H1 (cell line): ENCODE data around the gene FSTL4. TPM values are rescaled to one million over a fixed set of nuclear protein-coding genes. Genes with fewer than 3 reads are reported as not detected.

Experiments
- CTCF ChIA-PET: fragments of 300-600 bp; sonication (Branson Sonifier 250); formaldehyde crosslinking; loops from one replicate; lab custom pipeline; 2021; ENCODE audit not compliant: partially characterized antibody; lab: Charles Lee
- POLR2A ChIA-PET: fragments of 300-600 bp; sonication (Branson Sonifier 250); formaldehyde crosslinking; loops from one replicate; lab custom pipeline; 2021; ENCODE audit warnings: inconsistent platforms; ENCODE audit not compliant: partially characterized antibody; lab: Charles Lee
- DNase-seq, 2 experiments: peaks; one replicate each; pipeline versions ENCODE4 v3.0.0 to v3.0.0-alpha.2; 2010 to 2022; ENCODE audit warnings: low spot score in 2 of 2, low read depth in 1 of 2, mixed read lengths in 1 of 2
- FAIRE-seq: peaks from 2 replicates; lab custom pipeline; 2011; peaks lifted over from hg19 to GRCh38; lab: Jason Lieb, UNC
- H2AFZ ChIP-seq: 2 replicates; pipeline ENCODE4 v1.8.1; 2012; ENCODE audit warnings: low read length, inconsistent platforms
- H2AK5ac ChIP-seq: 2 replicates; pipeline ENCODE4 v1.6.1; 2013; ENCODE audit warnings: low read depth, low read length
- H2BK120ac ChIP-seq: replicated peaks from 2 replicates; pipeline ENCODE3; 2013; ENCODE audit warnings: low read depth, low read length, inconsistent platforms
- H2BK12ac ChIP-seq: 2 replicates; pipeline ENCODE4 v1.6.1; 2013; ENCODE audit warnings: low read depth, low read length
- H2BK15ac ChIP-seq: 2 replicates; pipeline ENCODE4 v1.6.1; 2013; ENCODE audit warnings: low read length
- H2BK20ac ChIP-seq: 2 replicates; pipeline ENCODE4 v1.6.1; 2013; ENCODE audit warnings: low read length
- H2BK5ac ChIP-seq: 2 replicates; pipeline ENCODE4 v1.6.1; 2013; ENCODE audit warnings: low read depth, low read length
- H3K14ac ChIP-seq: 2 replicates; pipeline ENCODE4 v1.6.1; 2013; ENCODE audit warnings: inconsistent platforms; ENCODE audit not compliant: insufficient read length
- H3K18ac ChIP-seq: 2 replicates; pipeline ENCODE4 v1.6.1; 2013; ENCODE audit warnings: low read length; ENCODE audit errors: extremely low read depth
- H3K23ac ChIP-seq: 2 replicates; pipeline ENCODE4 v1.6.1; 2013; ENCODE audit warnings: inconsistent platforms; ENCODE audit not compliant: insufficient read length
- H3K23me2 ChIP-seq: 2 replicates; pipeline ENCODE4 v1.6.1; 2013; ENCODE audit warnings: low read depth, low read length
- H3K27ac ChIP-seq: 2 replicates; pipeline ENCODE4 v1.6.1; 2011; ENCODE audit warnings: low read depth, low read length, inconsistent platforms
- H3K27me3 ChIP-seq, 4 experiments: replicated peaks in 1 of 4; 1 replicate in 1 of 4; 2 replicates in 3 of 4; pipeline versions ENCODE4 v1.6.1 to v1.8.1; 2011 to 2013; ENCODE audit warnings: low read length in 3 of 4, mild to moderate bottlenecking in 3 of 4, inconsistent platforms in 2 of 4, mixed read lengths in 2 of 4, moderate library complexity in 1 of 4; ENCODE audit not compliant: control insufficient read depth in 3 of 4, insufficient read depth in 3 of 4; ENCODE audit errors: extremely low read depth in 1 of 4
- H3K36me3 ChIP-seq, 4 experiments: 2 replicates each; pipeline versions ENCODE4 v1.6.1 to v1.8.1; 2011 to 2013; ENCODE audit warnings: mild to moderate bottlenecking in 4 of 4, low read length in 3 of 4, moderate library complexity in 2 of 4, control low read depth in 1 of 4, inconsistent platforms in 1 of 4; ENCODE audit not compliant: insufficient read depth in 4 of 4, control insufficient read depth in 2 of 4
- H3K4ac ChIP-seq: replicated peaks from 2 replicates; pipeline ENCODE3; 2013; ENCODE audit warnings: low read length, low read depth, mixed read lengths, inconsistent platforms; ENCODE audit not compliant: insufficient read length
- H3K4me1 ChIP-seq, 4 experiments: replicated peaks in 1 of 4; 1 replicate in 1 of 4; 2 replicates in 3 of 4; pipeline versions ENCODE4 v1.6.1 to v1.8.1; 2011 to 2013; ENCODE audit warnings: low read length in 3 of 4, inconsistent platforms in 2 of 4, mixed read lengths in 1 of 4; ENCODE audit not compliant: insufficient read depth in 4 of 4, control insufficient read depth in 3 of 4
- H3K4me2 ChIP-seq, 2 experiments: 2 replicates each; pipeline versions ENCODE4 v1.6.1 to v1.8.1; 2011 to 2013; ENCODE audit warnings: low read depth in 2 of 2, low read length in 2 of 2, control low read depth in 1 of 2, inconsistent platforms in 1 of 2, mild to moderate bottlenecking in 1 of 2; ENCODE audit not compliant: insufficient read depth in 1 of 2
- H3K4me3 ChIP-seq, 4 experiments: fragments of 200-600, 300-600 bp in 1 of 4; sonication (generic), shearing (Covaris generic), sonication (Bioruptor Twin) in 1 of 4; 2 replicates each; pipeline versions ENCODE4 v1.5.1 to v1.8.1; 2011 to 2016; ENCODE audit warnings: low read length in 4 of 4, low read depth in 3 of 4, control low read depth in 2 of 4, inconsistent platforms in 2 of 4, mild to moderate bottlenecking in 2 of 4, mixed read lengths in 1 of 4, moderate library complexity in 1 of 4; ENCODE audit not compliant: insufficient read depth in 2 of 4; ENCODE audit errors: extremely low read depth in 1 of 4
- H3K56ac ChIP-seq: replicated peaks from 2 replicates; pipeline ENCODE3; 2013; ENCODE audit warnings: low read depth, mild to moderate bottlenecking, mixed read lengths, low read length, inconsistent platforms; ENCODE audit not compliant: insufficient read length
- H3K79me1 ChIP-seq: 2 replicates; pipeline ENCODE4 v1.6.1; 2013; ENCODE audit warnings: low read depth, low read length, control low read depth
- H3K79me2 ChIP-seq, 2 experiments: 2 replicates each; pipeline versions ENCODE4 v1.6.1 to v1.8.1; 2012 to 2013; ENCODE audit warnings: low read length in 2 of 2, mild to moderate bottlenecking in 2 of 2, inconsistent platforms in 1 of 2; ENCODE audit not compliant: insufficient read depth in 2 of 2, control insufficient read depth in 1 of 2
- H3K9ac ChIP-seq, 4 experiments: replicated peaks in 1 of 4; 1 replicate in 1 of 4; 2 replicates in 3 of 4; pipeline versions ENCODE4 v1.6.1 to v1.8.1; 2011 to 2013; ENCODE audit warnings: low read depth in 3 of 4, low read length in 3 of 4, control low read depth in 2 of 4, mild to moderate bottlenecking in 2 of 4, moderate library complexity in 2 of 4, inconsistent platforms in 1 of 4; ENCODE audit errors: extremely low read depth in 1 of 4
- H3K9me3 ChIP-seq, 2 experiments: 2 replicates each; pipeline versions ENCODE4 v1.6.1 to v1.8.1; 2012 to 2013; ENCODE audit warnings: mild to moderate bottlenecking in 2 of 2, moderate library complexity in 2 of 2, control low read depth in 1 of 2, inconsistent platforms in 1 of 2, low read depth in 1 of 2, low read length in 1 of 2, mixed read lengths in 1 of 2; ENCODE audit not compliant: insufficient read depth in 2 of 2
- H4K20me1 ChIP-seq, 2 experiments: replicated peaks in 1 of 2; 2 replicates each; pipeline versions ENCODE3 to v1.8.1; 2011 to 2013; ENCODE audit warnings: inconsistent platforms in 2 of 2, low read length in 2 of 2, mild to moderate bottlenecking in 1 of 2; ENCODE audit not compliant: insufficient read depth in 2 of 2, control insufficient read depth in 1 of 2
- H4K5ac ChIP-seq: 2 replicates; pipeline ENCODE4 v1.6.1; 2013; ENCODE audit warnings: low read length, low read depth, mixed read lengths, inconsistent platforms; ENCODE audit not compliant: insufficient read length
- H4K8ac ChIP-seq: 2 replicates; pipeline ENCODE4 v1.8.0; 2013; ENCODE audit warnings: mild to moderate bottlenecking, moderate library complexity, low read length, inconsistent platforms; ENCODE audit not compliant: insufficient read depth; ENCODE audit errors: extremely low read depth
- H4K91ac ChIP-seq: replicated peaks from 2 replicates; pipeline ENCODE3; 2013; ENCODE audit warnings: low read length, mixed read lengths, inconsistent platforms; ENCODE audit not compliant: insufficient read length
- ASH2L ChIP-seq: fragments of 200-600, 300-600 bp; sonication (generic); IDR thresholded peaks from one replicate; pipeline ENCODE4 v1.7.1; 2017; ENCODE audit warnings: low read length
- CHD2 ChIP-seq: IDR thresholded peaks from 2 replicates; pipeline ENCODE4 v1.6.1; 2012; ENCODE audit warnings: low read length, improper control_type of control experiment
- CTBP2 ChIP-seq: IDR thresholded peaks from 2 replicates; pipeline ENCODE4 v1.7.0; 2011; ENCODE audit warnings: borderline replicate concordance, mild to moderate bottlenecking, moderate library complexity, mixed read lengths, low read length; ENCODE audit not compliant: insufficient read depth, insufficient read length
- FOSL1 ChIP-seq: IDR thresholded peaks from 2 replicates; pipeline ENCODE4 v1.6.1; 2011; ENCODE audit warnings: mild to moderate bottlenecking, low read depth, low read length, moderate library complexity; ENCODE audit not compliant: insufficient read depth
- GTF2F1 ChIP-seq: IDR thresholded peaks from 2 replicates; pipeline ENCODE4 v1.6.1; 2012; ENCODE audit warnings: low read depth, low read length, improper control_type of control experiment, borderline replicate concordance
- PHF8 ChIP-seq: fragments of 200-600 bp; sonication (generic); conservative IDR thresholded peaks from 2 replicates; pipeline ENCODE4 v1.7.1; 2012; ENCODE audit warnings: low read depth, mild to moderate bottlenecking, inconsistent platforms, low read length, moderate library complexity
- RBBP5 ChIP-seq: IDR thresholded peaks from 2 replicates; pipeline ENCODE4 v1.7.1; 2012; ENCODE audit warnings: low read depth, mild to moderate bottlenecking, inconsistent platforms, low read length, moderate library complexity, borderline replicate concordance
- RFX5 ChIP-seq: IDR thresholded peaks from 2 replicates; pipeline ENCODE4 v1.6.1; 2011; ENCODE audit warnings: low read depth, low read length, improper control_type of control experiment, borderline replicate concordance
- SP4 ChIP-seq: IDR thresholded peaks from 2 replicates; pipeline ENCODE4 v1.6.1; 2012; ENCODE audit warnings: low read length, inconsistent platforms
- TCF12 ChIP-seq: IDR thresholded peaks from 2 replicates; pipeline ENCODE4 v1.6.1; 2011; ENCODE audit warnings: low read depth, mild to moderate bottlenecking, low read length
- TEAD4 ChIP-seq: IDR thresholded peaks from 2 replicates; pipeline ENCODE4 v1.6.1; 2012; ENCODE audit warnings: low read depth, low read length, inconsistent platforms, mixed read lengths
- WGBS, 2 experiments: shearing (Covaris generic) in 1 of 2; methylation state at CpG; one replicate each; pipeline versions ENCODE4 v1.1.6 to v1.1.7; 2013 to 2015; ENCODE audit warnings: low lambda C conversion rate in 2 of 2, mixed read lengths in 2 of 2, inconsistent platforms in 1 of 2, low coverage in 1 of 2, missing lambda C conversion rate in 1 of 2; ENCODE audit not compliant: insufficient replicate concordance in 2 of 2, insufficient coverage in 1 of 2, insufficient read length in 1 of 2; ENCODE audit errors: extremely low coverage in 1 of 2, missing lambda C conversion rate in 1 of 2; 5-methylcytosine and 5-hydroxymethylcytosine counted together
- polyA plus RNA-seq, 7 experiments: library from polyadenylated mRNA; depleted of rRNA in 3 of 7; stranded (reverse) in 5 of 7; unstranded in 2 of 7; fragments of >200 nt in 5 of 7; fragments of 200-250 nt in 2 of 7; gene quantifications; 1 replicate in 5 of 7; 2 replicates in 1 of 7; 4 replicates in 1 of 7; pipeline versions ENCODE4 v1.2.1 to v1.2.3, GENCODE V29; 2011 to 2013; ENCODE audit warnings: missing spikeins in 2 of 7, mixed read lengths in 2 of 7
- total RNA-seq: library from RNA; stranded (reverse); fragmentation: NEBNext Ultra II Directional; extraction: Animal tissue kit (Norgen Biotek cat#: 25700); gene quantifications from 2 replicates; pipeline ENCODE4 v1.2.1, GENCODE V29; 2021

FSTL4 gene
- total and polyA plus RNA-seq, 2 of the 8 experiments (the other 6 are each of a cell fraction or from before 2014, with no cell fraction given), result 3.1 to 4.1 TPM

DNA sequence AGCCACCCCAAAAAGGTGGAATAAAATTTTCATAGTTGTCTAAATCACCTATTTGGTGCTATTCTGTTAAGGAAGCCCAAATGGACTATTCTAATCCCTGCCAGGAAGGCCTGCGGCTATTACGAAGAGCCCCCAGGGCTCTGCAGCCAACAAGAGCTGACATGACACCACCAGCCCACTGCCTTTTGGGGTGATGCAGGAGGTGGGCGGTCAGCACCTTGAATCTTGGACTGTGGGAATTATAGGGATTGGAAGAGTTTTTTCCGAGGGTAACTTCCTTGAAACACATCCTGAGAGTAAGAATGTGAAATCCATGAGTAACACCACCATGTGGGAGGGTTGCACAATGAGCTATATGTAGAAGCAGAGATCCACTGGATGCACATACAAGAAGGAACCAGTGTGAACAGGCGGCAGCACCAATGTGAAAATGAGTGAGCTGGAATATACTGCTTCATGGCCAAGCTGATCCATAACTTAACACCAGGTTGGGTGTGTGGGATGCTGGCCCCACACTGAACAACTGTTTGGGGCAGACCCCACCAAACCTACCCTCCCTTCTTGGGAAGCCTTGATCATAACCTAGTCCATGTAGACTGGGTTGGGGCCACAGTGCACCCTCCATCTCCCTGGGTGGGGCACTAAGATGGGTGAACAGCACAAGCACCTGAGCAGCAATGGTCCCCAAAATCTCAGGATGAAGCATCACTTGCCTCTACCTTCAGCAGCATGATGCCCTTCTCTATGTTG, 239.0 kb downstream of the FSTL4 start:
- CTCF ChIA-PET, result interaction anchor here (0.9 to 2.0 kb wide), 3 partner anchors 10 to 262 kb away, joined by 3 to 7 read pairs (median 4); no protein-coding TSS in a partner anchor
- Histone ChIP-seq H3K79me2 (no peaks in the 10 kb centered on the region), H3K4me1 (peaks cover 0 to 5% (median 2%) of the 10 kb centered on the region in 4 experiments; a peak in 2 of 7 replicates), H3K4ac (no peak overlapping the region), H4K8ac (no peak overlapping the region), H4K91ac (no peak overlapping the region), H3K79me1 (no peaks in the 10 kb centered on the region), H3K23ac (no peak overlapping the region), H3K23me2 (no peaks in the 10 kb centered on the region), H4K5ac (no peak overlapping the region), H3K27me3 (no peaks in the 10 kb centered on the region; a peak in 1 of 7 replicates), H3K56ac (no peak overlapping the region), H4K20me1 (no peaks in the 10 kb centered on the region), H3K9me3 (peaks cover 9 to 15% of the 10 kb centered on the region in 2 experiments; a peak in 3 of 4 replicates), H2BK5ac (no peak overlapping the region), H2AK5ac (peak overlapping the region; percentile 39; the same call in 1 of the 2 replicates), H2AFZ (no peak overlapping the region), H3K14ac (no peak overlapping the region), H3K27ac (no peak overlapping the region), H3K4me3 (no peak overlapping the region), H3K18ac (no peak overlapping the region; the same call in 1 of the 2 replicates), H3K9ac (no peak overlapping the region), H3K4me2 (no peak overlapping the region), H2BK15ac (0 out of 2 replicates have a peak overlapping the region, but pooled peaks have one; percentile 0), H2BK12ac (0 out of 2 replicates have a peak overlapping the region, but pooled peaks have one; percentile 3), H2BK20ac (no peak overlapping the region), H2BK120ac (no peak overlapping the region), H3K36me3 (no peaks in the 10 kb centered on the region)
- 89% methylated on average over 5 of the region's 5 CpGs; no CpG with 5 or more reads in 1 of the 2 experiments for WGBS, 2 experiments
- DNase-seq, result no peak
- POLR2A ChIA-PET, result no interaction called here
- FAIRE-seq, result no peak
- TF ChIP-seq ASH2L (no peak), CHD2 (no peak), PHF8 (no peak), GTF2F1 (no peak), CTBP2 (no peak), TCF12 (no peak), FOSL1 (no peak), RFX5 (no peak), TEAD4 (no peak), SP4 (no peak), RBBP5 (no peak)
